NCI-H748 (cell line): Measurements from ENCODE around the gene STARD10.

Experiments
- DNase-seq: peaks from one replicate; lab custom pipeline; 2025; ENCODE audit not compliant: unreplicated experiment; lab: John Stamatoyannopoulos, UW

STARD10 gene

GRCh38 chr11:72712168-72712751 lies 81.6 kb downstream of the STARD10 start:
- no peak for DNase-seq

GRCh38 chr11:72711141-72711540 lies 82.7 kb downstream of the STARD10 start:
- no peak for DNase-seq

GRCh38 chr11:72710278-72710677 lies 83.6 kb downstream of the STARD10 start:
- DNase-seq = no peak

DNA sequence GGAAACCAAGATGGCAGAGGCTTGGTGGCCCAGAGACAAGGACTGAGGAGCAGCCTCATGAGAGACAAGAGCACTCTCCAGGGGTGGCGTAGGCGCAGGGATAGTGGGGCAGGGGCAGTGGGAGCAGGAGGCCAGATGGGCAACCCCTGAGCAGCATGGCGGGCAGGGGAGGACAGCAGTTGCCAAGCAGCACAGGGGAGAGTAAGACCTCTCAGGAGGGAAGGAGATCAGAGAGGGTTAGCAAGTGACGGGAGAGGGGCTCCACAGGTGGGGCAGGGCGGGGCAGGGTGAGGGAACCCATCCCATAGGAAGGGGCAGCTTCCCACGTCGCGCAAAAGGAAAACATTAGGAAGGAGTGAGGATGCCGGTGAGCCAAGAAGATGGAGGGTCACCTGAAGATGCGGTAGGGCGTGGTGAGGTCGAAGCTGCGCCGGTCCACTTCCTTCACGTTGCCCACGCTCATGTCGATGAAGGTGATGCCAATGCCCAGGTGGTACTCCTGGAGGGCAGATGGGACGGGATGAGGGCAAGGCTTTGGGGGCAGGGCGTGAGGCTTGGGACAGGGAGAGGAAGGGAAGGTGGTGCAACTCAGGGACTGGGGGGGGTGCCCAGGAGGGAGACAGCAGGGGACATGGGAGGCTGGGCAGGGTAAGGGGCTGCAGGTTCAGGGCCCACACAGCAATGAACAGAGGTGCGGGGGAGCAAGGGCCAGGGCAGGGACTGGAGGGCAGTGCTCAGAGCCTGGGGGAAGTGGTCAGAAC lies 84.2 kb downstream of the STARD10 start:
- no peak for DNase-seq

DNA sequence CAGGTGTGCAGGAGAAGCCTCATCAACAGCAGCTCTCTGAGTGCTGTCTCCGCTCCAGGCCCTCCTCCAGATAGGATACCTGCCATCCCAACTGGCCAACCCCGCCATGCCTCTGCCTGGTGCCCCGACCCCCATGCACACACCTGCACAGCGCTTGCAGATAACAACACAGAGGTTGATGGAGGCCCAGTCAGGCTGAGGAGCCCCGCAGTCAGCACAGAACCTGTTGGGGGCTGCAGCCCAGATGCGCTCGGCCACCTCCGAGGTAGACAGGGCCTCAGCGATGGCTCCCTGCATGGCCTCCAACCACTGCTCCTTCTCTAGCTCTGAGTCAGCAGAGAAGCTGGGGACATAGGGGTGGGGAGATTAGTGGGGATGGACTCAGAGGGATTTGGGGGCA lies 86.8 kb downstream of the STARD10 start:
- DNase-seq = no peak

GRCh38 chr11:72706579-72706978 lies 87.3 kb downstream of the STARD10 start:
- no peak for DNase-seq

GRCh38 chr11:72705442-72706365 lies 88.1 kb downstream of the STARD10 start:
- DNase-seq = no peak

DNA sequence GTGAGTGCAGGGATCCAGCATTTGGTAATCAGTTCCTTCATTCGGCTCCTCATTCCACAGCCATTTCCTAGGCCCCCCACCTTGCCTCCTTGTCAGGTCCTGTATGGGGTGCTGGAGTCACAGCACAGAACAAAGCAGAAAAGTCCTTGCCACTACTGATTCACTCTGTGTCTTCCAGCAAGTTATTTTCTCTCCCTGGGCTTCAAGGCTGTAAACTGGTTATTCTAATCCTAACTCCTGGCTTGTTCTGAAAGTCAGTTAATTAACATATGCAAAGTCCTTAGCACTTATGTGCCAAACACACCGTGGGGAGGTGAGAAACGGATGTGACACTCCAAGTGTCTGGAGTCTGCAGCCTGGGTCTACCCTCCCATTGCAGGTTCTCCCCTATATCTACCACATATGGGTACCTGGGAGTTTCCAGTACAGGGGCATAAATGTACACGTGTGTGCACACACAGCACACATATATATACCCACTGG lies 89.0 kb downstream of the STARD10 start:
- DNase-seq = no peak
